Measurements from ENCODE around the gene OR4E2. TPM values are rescaled to one million over a fixed set of nuclear protein-coding genes. Genes with fewer than 3 reads are reported as not detected.
A peak's percentile ranks its signal among the peaks of the same experiment; 100 is the strongest.
"Not testable (repeated sequence)": the region's sequence is repeated elsewhere in the genome, so short reads cannot be mapped to it uniquely, and the experiment has no call there.

Gene OR4E2
- not detected for total RNA-seq

DNA sequence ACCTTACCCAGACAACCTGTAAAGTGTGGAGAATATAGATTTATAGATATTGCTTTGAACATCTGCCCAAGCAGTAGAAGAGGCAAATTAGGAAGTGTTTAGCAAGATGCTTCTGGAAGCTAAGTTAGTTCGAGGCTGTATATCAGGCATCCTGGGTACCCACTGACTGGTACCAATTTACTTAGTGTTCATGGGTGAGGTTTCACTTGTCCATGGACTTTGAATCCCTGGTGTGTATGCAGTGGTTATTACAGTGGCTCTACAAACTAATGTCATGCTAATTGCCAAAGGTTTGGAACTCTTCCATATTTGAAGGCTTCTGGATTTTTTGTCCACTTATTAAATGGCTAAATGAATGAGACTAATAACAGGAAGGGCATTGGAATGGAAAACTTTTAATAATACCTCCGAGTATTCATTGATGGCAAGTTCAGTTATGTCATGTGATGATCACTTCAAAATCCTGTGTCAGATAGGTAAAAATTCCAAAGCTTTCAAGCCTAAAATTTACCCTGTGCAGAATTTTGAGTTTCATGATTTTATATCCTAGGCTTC lies at the start of gene OR4E2:
Gene OR4E2, plus strand, starts transcription at position 505 of the 555 bp plus-strand sequence. CDS start 11,248 bp downstream, outside the sequence.
- DNase-seq = no peak
- POLR2A ChIA-PET = no interaction called here
- Mint-ChIP-seq H3K4me1 (no peaks in the 10 kb centered on the region), H3K27me3 (peaks cover 16% of the 10 kb centered on the region), H3K36me3 (ENCODE audit: low read depth) (no peaks in the 10 kb centered on the region), H3K4me3 (no peak within 1 kb of the TSS), H3K9me3 (no peaks in the 10 kb centered on the region), H3K27ac (no peak within 1 kb of the TSS)
- CTCF ChIA-PET = no interaction called here

GRCh38 chr14:21612324-21612723 lies 41.3 kb upstream of the OR4E2 start:
- ChIA-PET POLR2A (no interaction called here), CTCF (no interaction called here)
- no peaks in the 10 kb centered on the region for H3K36me3 Mint-ChIP-seq (ENCODE audit: low read depth)
- no peak overlapping the region for H3K4me3 Mint-ChIP-seq
- no peak overlapping the region for H3K27ac Mint-ChIP-seq
- H3K4me1 Mint-ChIP-seq = no peaks in the 10 kb centered on the region
- peaks cover 25% of the 10 kb centered on the region for H3K27me3 Mint-ChIP-seq
- DNase-seq = no peak
- no peaks in the 10 kb centered on the region for H3K9me3 Mint-ChIP-seq

- no peak for DNase-seq
- CTCF ChIA-PET = interaction anchor here (0.6 kb wide), 2 partner anchors 249 to 925 kb away, joined by 3 read pairs; no protein-coding TSS in a partner anchor
- POLR2A ChIA-PET = no interaction called here
- Mint-ChIP-seq H3K27ac (no peak overlapping the region), H3K27me3 (peaks cover 18% of the 10 kb centered on the region), H3K9me3 (no peaks in the 10 kb centered on the region), H3K4me3 (no peak overlapping the region), H3K36me3 (ENCODE audit: low read depth) (no peaks in the 10 kb centered on the region), H3K4me1 (no peaks in the 10 kb centered on the region)
Measured at GRCh38 chr14:21614240-21614639, 39.4 kb upstream of the OR4E2 start.

- no peaks in the 10 kb centered on the region for H3K36me3 Mint-ChIP-seq (ENCODE audit: low read depth)
- no peak overlapping the region for H3K27ac Mint-ChIP-seq
- POLR2A ChIA-PET = no interaction called here
- no peaks in the 10 kb centered on the region for H3K9me3 Mint-ChIP-seq
- DNase-seq = no peak
- no peak overlapping the region for H3K4me3 Mint-ChIP-seq
- CTCF ChIA-PET = no interaction called here
- peaks cover 15% of the 10 kb centered on the region for H3K27me3 Mint-ChIP-seq
- no peaks in the 10 kb centered on the region for H3K4me1 Mint-ChIP-seq
Measured at GRCh38 chr14:21617614-21618013, 36.0 kb upstream of the OR4E2 start.

DNA sequence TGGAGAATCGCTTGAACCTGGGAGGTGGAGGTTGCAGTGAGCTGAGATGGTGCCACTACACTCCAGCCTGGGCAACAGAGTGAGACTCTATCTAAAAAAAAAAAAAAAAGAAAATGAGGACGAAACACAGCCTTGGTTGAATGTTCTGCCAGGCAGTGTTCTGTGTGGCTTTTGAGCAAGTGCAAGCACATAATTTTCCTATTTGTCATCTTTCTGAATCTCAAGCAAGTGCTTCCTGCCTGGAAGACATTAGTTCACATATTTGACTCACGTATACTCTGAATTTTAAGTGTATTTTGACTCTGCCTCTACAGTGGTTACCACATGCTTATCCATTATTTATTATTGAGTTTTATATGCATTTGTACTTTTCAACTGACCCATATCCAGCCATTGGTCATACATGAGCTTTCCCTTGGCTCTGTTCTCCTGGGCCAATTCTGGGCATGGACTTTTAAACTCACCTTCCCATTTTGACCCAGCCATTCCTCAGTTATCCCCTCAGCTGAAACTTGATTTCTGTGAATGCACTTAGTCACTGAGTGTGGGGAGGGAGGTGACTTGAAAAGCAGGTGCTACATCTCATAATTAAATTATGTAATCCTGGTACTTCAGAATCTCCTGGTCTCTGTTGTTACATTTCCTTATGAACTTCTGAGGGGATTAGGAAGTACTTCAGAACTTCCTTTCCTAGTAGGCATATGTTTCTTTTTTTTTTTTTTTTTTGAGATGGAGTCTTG lies 27.0 kb upstream of the OR4E2 start:
- CTCF ChIA-PET = no interaction called here
- POLR2A ChIA-PET = no interaction called here
- DNase-seq = no peak
- Mint-ChIP-seq H3K9me3 (no peaks in the 10 kb centered on the region), H3K27ac (no peak overlapping the region), H3K4me1 (no peaks in the 10 kb centered on the region), H3K36me3 (ENCODE audit: low read depth) (no peaks in the 10 kb centered on the region), H3K27me3 (peaks cover 10% of the 10 kb centered on the region), H3K4me3 (no peak overlapping the region)

DNA sequence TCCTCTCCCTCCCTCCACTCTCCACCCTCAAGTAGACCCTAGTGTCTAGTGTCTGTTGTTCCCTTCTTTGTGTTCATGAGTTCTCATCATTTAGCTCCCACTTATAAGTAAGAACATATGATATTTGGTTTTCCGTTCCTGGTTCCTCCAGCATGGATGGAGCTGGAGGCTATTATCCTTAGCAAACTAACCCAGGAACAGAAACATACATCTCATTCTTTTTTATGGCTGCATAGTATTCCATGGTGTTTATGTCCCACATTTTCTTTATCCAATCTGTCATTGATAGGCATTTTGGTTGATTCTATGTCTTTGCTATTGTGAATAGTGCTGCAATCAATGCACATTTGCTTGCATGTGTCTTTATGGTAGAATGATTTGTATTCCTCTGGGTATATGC lies 23.1 kb upstream of the OR4E2 start:
- H3K36me3 Mint-ChIP-seq (ENCODE audit: low read depth); POLR2A ChIA-PET; H3K9me3 Mint-ChIP-seq; H3K27me3 Mint-ChIP-seq; H3K4me1 Mint-ChIP-seq; H3K27ac Mint-ChIP-seq; DNase-seq; H3K4me3 Mint-ChIP-seq: not testable (repeated sequence)
- CTCF ChIA-PET = interaction anchor here (1.6 to 1.8 kb wide), 2 partner anchors 9 to 10 kb away, joined by 4 read pairs; no protein-coding TSS in a partner anchor

DNA sequence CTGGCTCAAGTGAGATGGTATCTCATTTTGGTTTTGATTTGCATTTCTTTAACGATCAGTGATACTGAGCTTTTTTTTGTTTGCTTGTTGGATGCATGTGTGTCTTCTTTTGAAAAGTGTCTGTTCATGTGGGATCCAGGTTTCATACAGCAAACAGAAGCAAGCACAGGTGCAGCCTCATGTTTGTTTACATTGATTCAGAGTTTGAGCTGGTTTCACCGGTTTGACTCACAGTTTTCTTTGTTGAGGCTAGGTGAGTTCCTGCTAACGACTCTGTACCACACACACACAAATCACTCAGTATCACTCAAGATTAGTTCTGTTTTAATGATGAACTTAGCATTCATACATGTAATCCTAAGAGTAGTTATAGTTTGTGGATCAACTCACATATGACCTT lies 22.6 kb upstream of the OR4E2 start:
- no peak overlapping the region for H3K4me3 Mint-ChIP-seq
- no peaks in the 10 kb centered on the region for H3K9me3 Mint-ChIP-seq
- ChIA-PET POLR2A (no interaction called here), CTCF (interaction anchor here (1.8 kb wide), 1 partner anchor 9 kb away, joined by 4 read pairs; no protein-coding TSS in a partner anchor)
- DNase-seq = no peak
- no peak overlapping the region for H3K27ac Mint-ChIP-seq
- no peaks in the 10 kb centered on the region for H3K4me1 Mint-ChIP-seq
- H3K27me3 Mint-ChIP-seq = peaks cover 9% of the 10 kb centered on the region
- no peaks in the 10 kb centered on the region for H3K36me3 Mint-ChIP-seq (ENCODE audit: low read depth)

DNA sequence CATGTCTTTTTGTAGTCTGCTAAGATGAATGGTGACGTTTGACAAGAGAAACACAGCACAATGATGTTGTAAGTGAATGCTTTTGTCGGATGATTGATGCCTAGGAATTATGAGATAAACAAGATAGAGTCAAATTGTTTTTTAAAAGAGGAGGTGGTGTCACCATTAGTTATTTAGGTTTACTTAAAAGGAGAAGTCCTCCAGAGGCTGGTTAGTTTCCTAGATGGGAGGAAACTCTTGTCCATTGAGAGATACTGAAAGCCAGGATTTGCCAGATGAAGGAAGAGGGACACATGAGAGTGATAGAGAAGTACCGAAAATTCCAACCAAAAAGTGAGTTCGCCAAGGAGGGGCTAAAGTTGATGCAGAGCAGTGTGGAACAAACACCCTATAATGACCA lies 18.8 kb upstream of the OR4E2 start, which contains the start of gene OR10G2:
Gene OR10G2, minus strand, starts transcription at position 101 of the 400 bp plus-strand sequence. Its CDS starts 98 bp downstream, at position 3.
- no peaks in the 10 kb centered on the region for H3K4me1 Mint-ChIP-seq
- POLR2A ChIA-PET = no interaction called here
- CTCF ChIA-PET = no interaction called here
- H3K4me3 Mint-ChIP-seq = no peak within 1 kb of the TSS
- H3K27ac Mint-ChIP-seq = no peak within 1 kb of the TSS
- no peaks in the 10 kb centered on the region for H3K9me3 Mint-ChIP-seq
- DNase-seq = no peak
- H3K36me3 Mint-ChIP-seq (ENCODE audit: low read depth) = no peaks in the 10 kb centered on the region
- peaks cover 5% of the 10 kb centered on the region for H3K27me3 Mint-ChIP-seq

GRCh38 chr14:21642683-21643082 lies 11.0 kb upstream of the OR4E2 start:
- Mint-ChIP-seq H3K4me3 (peak overlapping the region; percentile 24), H3K4me1 (peaks cover 4% of the 10 kb centered on the region), H3K9me3 (no peaks in the 10 kb centered on the region), H3K27me3 (peaks cover 5% of the 10 kb centered on the region), H3K27ac (peak overlapping the region; percentile 43), H3K36me3 (ENCODE audit: low read depth) (no peaks in the 10 kb centered on the region)
- ChIA-PET POLR2A (no interaction called here), CTCF (interaction anchor here (1.4 kb wide), 1 partner anchor 40 kb away, joined by 4 read pairs; no protein-coding TSS in a partner anchor)
- no peak for DNase-seq

GRCh38 chr14:21643407-21643806 lies 10.2 kb upstream of the OR4E2 start:
- Mint-ChIP-seq H3K27me3 (peaks cover 9% of the 10 kb centered on the region), H3K36me3 (ENCODE audit: low read depth) (no peaks in the 10 kb centered on the region), H3K4me1 (peaks cover 4% of the 10 kb centered on the region), H3K4me3 (peak overlapping the region; percentile 24), H3K9me3 (no peaks in the 10 kb centered on the region), H3K27ac (no peak overlapping the region)
- POLR2A ChIA-PET = no interaction called here
- no peak for DNase-seq
- CTCF ChIA-PET = interaction anchor here (1.4 kb wide), 1 partner anchor 40 kb away, joined by 4 read pairs; no protein-coding TSS in a partner anchor

DNA sequence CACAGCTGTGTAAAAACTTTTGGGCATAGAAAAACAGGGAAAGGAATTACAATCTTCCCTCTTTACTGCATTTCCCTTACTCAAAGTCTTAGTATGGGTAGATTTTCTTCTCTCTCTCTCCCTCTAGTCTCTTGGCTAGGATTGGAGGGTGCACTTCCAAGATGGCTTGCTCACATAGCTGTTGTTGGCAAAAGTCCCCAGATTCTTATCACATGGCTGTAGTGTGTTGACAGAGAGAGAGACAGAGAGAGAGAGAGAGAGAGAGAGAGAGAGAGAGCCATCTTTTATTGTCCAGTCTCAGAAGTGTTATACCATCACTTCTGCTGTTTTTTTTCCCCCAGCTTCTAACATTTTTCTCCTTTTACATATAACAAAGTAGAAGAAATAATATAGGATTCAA lies 6.3 kb upstream of the OR4E2 start:
- no peak for DNase-seq
- ChIA-PET POLR2A (no interaction called here), CTCF (no interaction called here)
- Mint-ChIP-seq H3K4me3 (no peak overlapping the region), H3K4me1 (no peaks in the 10 kb centered on the region), H3K9me3 (no peaks in the 10 kb centered on the region), H3K36me3 (ENCODE audit: low read depth) (no peaks in the 10 kb centered on the region), H3K27ac (no peak overlapping the region), H3K27me3 (peaks cover 21% of the 10 kb centered on the region)

- Mint-ChIP-seq H3K27ac (no peak overlapping the region), H3K36me3 (ENCODE audit: low read depth) (no peaks in the 10 kb centered on the region), H3K4me3 (no peak overlapping the region), H3K27me3 (peaks cover 17% of the 10 kb centered on the region), H3K9me3 (no peaks in the 10 kb centered on the region), H3K4me1 (no peaks in the 10 kb centered on the region)
- ChIA-PET POLR2A (no interaction called here), CTCF (interaction anchor here (1.2 kb wide), 1 partner anchor 12 kb away, joined by 3 read pairs; no protein-coding TSS in a partner anchor)
- no peak for DNase-seq
Measured at GRCh38 chr14:21652209-21652808, 1.3 kb upstream of the OR4E2 start.

DNA sequence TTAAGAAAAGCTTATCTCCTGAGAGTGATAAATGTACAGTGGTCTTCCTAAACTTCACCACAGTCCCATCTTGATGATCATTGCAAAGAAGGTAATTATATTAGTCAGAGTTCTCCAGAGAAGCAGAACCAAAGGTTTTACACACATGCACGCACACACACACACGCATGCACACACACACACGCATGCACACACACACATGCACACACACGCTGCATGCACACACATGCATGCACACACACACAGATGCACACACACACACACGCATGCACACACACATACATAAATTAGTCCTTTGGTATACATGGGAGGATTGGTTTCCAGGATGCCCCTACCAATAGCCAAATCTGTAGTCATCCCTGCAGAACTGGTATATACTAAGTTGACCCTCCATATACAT lies 580 bp downstream of the OR4E2 start:
- ChIA-PET CTCF (no interaction called here), POLR2A (no interaction called here)
- DNase-seq = no peak
- H3K9me3 Mint-ChIP-seq = no peaks in the 10 kb centered on the region
- H3K4me1 Mint-ChIP-seq = no peaks in the 10 kb centered on the region
- H3K27me3 Mint-ChIP-seq = peaks cover 16% of the 10 kb centered on the region
- H3K27ac Mint-ChIP-seq = no peak overlapping the region
- no peaks in the 10 kb centered on the region for H3K36me3 Mint-ChIP-seq (ENCODE audit: low read depth)
- H3K4me3 Mint-ChIP-seq = no peak overlapping the region
